ENCODE results near the gene PDCD5.
"Not testable (repeated sequence)": the region's sequence is repeated elsewhere in the genome, so short reads cannot be mapped to it uniquely, and the experiment has no call there.

Gene PDCD5

DNA sequence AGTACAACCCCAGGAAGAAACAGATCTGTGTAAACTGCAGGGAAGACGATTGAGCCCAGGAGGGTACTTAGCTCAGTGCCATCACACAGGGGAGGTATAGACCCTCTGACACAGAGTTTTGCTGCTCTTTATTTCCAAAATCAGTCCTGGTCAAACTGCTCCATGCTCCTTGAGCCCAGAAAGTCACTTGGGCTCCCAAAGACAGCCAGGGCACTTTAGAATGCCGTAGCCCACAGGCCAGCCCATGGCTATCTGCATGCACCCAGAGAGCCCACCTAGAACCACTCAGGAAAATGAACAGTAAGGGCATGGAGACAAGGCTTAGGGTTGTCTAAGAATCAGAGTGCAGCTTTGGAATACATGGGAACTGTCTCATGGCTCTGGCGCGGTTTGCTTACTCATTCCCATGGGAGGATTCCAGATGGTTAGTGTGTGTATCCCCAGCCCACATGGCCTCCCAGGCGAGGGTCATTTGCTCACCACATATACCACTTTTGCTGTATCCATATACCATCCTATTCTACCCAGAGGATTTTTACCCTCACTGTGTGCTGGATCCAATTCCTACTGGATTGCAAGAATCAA is 14.7 kb upstream of the PDCD5 start:
- TF ChIP-seq, protein P1, sequence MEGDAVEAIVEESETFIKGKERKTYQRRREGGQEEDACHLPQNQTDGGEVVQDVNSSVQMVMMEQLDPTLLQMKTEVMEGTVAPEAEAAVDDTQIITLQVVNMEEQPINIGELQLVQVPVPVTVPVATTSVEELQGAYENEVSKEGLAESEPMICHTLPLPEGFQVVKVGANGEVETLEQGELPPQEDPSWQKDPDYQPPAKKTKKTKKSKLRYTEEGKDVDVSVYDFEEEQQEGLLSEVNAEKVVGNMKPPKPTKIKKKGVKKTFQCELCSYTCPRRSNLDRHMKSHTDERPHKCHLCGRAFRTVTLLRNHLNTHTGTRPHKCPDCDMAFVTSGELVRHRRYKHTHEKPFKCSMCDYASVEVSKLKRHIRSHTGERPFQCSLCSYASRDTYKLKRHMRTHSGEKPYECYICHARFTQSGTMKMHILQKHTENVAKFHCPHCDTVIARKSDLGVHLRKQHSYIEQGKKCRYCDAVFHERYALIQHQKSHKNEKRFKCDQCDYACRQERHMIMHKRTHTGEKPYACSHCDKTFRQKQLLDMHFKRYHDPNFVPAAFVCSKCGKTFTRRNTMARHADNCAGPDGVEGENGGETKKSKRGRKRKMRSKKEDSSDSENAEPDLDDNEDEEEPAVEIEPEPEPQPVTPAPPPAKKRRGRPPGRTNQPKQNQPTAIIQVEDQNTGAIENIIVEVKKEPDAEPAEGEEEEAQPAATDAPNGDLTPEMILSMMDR (IDR thresholded peaks at IDR 0.05; ENCODE audit: low read depth, low read length, missing control alignments) = no peak
- no peak for DNase-seq (ENCODE audit: low read depth)
- no peak overlapping the region for H3K4me3 ChIP-seq (ENCODE audit: low read depth, low read length)

- H3K4me3 ChIP-seq (ENCODE audit: low read depth, low read length) = no peak overlapping the region
- TF ChIP-seq, protein P1 (IDR thresholded peaks at IDR 0.05; ENCODE audit: low read depth, low read length, missing control alignments) = no peak
- no peak for DNase-seq (ENCODE audit: low read depth)
Measured at GRCh38 chr19:32567486-32567885, 13.5 kb upstream of the PDCD5 start.

GRCh38 chr19:32570081-32570785 is 10.8 kb upstream of the PDCD5 start:
- DNase-seq (ENCODE audit: low read depth) = no peak
- TF ChIP-seq, protein P1 (IDR thresholded peaks at IDR 0.05; ENCODE audit: low read depth, low read length, missing control alignments) = peak; percentile 70
- no peak overlapping the region for H3K4me3 ChIP-seq (ENCODE audit: low read depth, low read length)

DNA sequence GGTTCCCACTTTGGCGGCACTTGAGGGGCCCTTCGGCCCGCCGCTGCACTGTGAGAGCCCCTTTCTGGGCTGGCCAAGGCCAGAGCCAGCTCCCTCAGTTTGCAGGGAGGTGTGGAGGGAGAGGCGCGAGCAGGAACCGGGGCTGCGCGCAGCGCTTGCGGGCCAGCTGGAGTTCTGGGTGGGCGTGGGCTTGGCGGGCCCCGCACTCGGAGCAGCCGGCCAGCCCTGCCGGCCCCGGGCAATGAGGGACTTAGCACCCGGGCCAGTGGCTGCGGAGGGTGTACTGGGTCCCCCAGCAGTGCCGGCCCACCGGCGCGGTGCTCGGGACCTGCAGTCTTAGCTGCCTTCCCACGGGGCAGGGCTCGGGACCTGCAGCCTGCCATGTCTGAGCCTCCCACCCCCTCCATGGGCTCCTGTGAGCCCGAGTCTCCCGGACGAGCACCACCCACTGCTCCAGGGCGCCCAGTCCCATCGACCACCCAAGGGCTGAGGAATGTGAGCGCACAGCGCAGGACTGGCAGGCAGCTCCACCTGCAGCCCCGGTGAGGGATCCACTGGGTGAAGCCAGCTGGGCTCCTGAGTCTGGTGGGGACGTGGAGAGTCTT is 9.4 kb upstream of the PDCD5 start:
- H3K4me3 ChIP-seq (ENCODE audit: low read depth, low read length); DNase-seq (ENCODE audit: low read depth): not testable (repeated sequence)

- DNase-seq (ENCODE audit: low read depth); H3K4me3 ChIP-seq (ENCODE audit: low read depth, low read length): not testable (repeated sequence)
Measured at GRCh38 chr19:32572700-32573491, 8.1 kb upstream of the PDCD5 start.

- TF ChIP-seq, protein P1 (IDR thresholded peaks at IDR 0.05; ENCODE audit: low read depth, low read length, missing control alignments) = no peak
- DNase-seq (ENCODE audit: low read depth) = no peak
- H3K4me3 ChIP-seq (ENCODE audit: low read depth, low read length) = no peak overlapping the region
Measured at GRCh38 chr19:32573492-32573794, 7.5 kb upstream of the PDCD5 start.

- TF ChIP-seq, protein P1 (IDR thresholded peaks at IDR 0.05; ENCODE audit: low read depth, low read length, missing control alignments) = no peak
- H3K4me3 ChIP-seq (ENCODE audit: low read depth, low read length) = no peak overlapping the region
- DNase-seq (ENCODE audit: low read depth) = no peak
Measured at GRCh38 chr19:32576790-32577189, 4.2 kb upstream of the PDCD5 start.
